Raji (cell line): Measurements from ENCODE around the gene CFAP119.

ENCODE experiments used
- POLR2A ChIP-seq: IDR thresholded peaks from 2 replicates; pipeline ENCODE4 v1.6.1; 2011; ENCODE audit warnings: low read depth, low read length, control low read depth; ENCODE audit not compliant: insufficient read depth

The CFAP119 gene

DNA sequence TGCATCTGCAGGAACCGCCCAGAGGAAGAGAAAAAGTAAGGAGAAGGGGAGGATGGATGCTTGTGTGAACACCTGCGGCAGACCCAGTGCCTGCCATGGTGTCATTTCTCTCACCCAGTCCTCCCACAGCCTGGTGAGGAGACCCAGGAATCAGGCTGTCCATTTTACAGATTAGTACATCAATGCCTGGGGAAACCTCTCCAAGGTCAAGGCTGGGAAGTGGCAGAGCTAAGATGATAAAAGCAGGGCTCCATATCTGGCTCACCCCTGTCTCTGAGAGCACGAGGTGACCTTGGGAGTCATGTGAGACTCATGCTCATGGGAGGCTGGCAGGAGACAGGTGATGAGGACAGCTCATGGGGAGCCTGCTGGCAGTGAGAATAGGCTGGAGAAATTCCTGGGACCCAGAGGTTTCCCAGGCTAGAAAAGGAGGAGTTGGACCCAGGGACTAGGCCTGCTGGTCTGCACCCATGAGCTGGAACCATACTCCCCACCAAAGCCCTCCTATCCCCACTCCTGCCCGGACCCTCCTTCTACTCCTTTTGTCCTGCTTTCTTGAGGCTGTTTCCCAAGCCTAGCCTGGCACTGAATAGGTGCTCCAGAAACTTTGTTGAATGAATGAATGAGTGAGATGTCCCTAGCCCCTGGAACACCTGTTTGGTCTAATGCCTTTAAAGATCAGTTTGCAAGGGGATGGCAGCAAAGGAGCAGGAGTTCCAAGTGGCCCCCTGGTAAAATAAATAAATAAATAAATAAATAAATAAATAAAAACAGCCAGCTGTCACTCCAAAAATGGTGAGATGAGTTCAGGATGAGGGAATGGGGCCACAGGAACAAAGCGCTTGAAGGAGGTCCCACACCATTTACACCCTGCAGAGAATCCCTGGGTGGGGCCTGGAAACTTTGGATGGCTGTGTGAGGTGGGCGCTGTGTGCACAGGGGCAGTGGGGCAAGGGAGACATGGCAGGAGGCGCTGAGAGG, 23.6 kb upstream of the CFAP119 start:
- TF ChIP-seq POLR2A = no peak

DNA sequence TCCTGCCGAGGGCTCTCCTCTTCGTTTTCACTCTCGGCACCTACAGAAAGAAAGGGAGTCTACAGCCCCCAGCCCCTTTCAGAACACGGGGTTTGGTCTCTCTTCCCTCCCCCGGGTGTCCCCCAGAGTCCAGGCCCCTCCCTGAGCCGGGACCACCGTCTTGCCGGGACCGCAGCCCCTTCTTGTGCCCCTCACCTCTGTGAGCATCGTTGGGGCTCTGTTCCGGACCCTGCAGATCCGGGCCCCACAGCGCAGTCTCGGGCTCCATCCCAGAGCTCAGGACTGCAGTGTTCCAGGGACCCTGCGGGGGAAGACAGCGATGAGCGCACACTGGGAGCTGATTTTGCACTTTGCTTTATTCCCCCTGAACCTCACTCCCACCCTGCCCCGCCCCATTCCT, 22.4 kb upstream of the CFAP119 start:
- TF ChIP-seq POLR2A = no peak

DNA sequence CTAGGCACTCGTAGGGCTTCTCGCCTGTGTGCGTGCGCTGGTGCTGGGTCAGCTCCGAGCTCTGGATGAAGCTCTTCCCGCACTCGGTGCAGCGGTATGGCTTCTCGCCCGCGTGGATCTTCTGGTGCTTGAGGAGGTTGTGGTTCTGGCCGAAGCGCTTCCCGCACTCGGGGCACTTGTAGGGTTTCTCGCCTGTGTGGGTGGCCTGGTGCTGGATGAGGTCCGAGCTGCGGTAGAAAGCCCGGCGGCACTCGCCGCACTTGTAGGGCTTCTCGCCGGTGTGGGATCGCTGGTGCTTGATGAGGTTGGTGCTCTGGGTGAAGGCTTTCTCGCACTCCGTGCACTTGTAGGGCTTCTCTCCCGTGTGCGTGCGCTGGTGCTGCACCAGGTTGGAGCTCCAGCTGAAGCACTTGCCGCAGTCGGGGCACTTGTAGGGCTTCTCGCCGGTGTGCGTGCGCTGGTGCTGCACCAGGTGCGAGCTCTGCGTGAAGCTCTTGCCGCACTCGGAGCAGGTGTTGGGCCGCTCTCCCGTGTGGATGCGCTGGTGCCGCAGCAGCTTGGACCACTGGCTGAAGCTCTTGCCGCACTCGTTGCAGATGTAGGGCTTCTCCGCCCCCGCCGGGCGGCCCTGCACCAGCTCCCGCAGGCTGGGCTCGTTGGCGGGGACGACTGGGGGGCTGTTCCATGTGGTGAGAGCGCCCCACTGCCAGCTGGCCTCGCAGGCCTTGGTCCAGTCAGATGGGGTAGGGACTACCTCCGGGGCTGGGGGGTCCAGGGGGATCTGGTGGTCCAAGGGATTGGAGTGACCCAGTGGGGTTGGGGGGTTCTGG, 21.6 kb upstream of the CFAP119 start:
- TF ChIP-seq POLR2A = no peak

DNA sequence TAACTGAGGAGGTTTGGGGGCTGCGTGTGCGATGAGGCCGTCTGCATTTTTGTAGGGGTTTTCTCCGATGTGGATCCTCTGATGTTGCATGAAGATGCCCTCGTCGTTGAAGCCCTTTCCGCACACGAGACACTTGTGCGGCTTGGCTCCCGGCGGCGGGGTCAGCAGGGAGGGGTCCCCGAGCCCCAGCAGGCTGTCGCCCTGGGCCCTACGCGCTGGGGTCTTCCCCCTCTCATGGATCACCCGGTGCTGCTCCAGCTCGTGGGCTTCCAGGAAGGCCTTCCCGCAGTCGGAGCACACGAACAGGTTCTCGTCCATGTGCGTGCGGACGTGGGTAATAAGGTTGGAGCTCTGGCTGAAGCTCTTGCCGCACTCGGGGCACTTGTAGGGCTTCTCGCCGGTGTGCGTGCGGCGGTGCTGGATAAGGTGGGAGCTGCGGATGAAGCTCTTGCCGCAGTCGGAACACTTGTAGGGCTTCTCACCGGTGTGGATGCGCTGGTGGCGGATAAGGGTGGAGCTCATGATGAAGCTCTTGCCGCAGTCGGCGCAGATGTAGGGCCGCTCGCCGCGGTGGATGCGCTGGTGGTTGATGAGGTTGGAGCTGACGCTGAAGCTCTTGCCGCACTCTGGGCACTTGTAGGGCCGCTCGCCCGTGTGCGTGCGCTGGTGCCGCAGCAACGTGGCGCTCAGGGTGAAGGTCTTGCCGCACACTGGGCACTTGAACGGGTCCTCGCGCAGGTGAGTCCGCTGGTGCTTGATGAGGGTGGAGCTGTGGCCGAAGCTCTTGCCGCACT, 20.8 kb upstream of the CFAP119 start:
- no peak for TF ChIP-seq POLR2A

DNA sequence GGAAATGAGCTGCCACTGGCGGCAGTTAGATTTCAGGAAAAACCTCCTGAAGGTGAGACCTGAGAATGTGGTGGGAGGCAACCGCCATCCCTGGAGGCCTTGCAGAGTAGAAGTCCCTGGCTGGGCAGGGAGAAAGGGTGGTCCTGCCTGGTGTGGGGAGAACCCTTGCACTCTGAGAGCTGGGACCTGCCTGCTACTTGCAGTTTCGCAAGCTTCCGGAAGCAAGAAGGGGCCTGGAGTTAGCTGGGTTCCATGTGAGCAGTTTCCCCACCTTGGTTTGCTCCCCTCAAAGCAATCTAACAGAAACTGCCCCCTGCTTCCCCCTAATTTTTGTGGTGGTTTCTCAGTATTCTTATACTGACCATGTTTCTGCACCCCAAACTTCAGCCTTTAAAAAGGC, 18.7 kb upstream of the CFAP119 start:
- no peak for TF ChIP-seq POLR2A

DNA sequence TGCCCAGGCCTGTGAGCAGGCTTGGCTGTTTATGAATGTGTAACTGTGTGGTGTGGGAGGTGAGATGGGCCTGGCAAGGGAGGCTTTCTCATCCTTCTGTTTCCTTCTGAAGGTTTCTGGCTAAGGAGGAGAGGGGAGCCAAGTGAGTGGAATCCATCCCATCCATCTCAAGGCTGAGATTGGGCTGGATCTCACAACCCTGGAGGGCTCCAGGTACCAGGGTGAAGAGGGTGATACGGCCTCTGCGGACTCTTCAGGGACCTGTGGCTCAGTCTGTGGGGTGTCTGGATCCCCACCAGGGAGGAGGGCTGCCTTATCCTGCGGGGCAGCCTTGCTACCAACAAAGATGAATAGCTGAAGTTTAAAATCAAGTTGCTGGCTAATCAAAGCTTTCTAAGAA, 18.2 kb upstream of the CFAP119 start:
- no peak for TF ChIP-seq POLR2A

DNA sequence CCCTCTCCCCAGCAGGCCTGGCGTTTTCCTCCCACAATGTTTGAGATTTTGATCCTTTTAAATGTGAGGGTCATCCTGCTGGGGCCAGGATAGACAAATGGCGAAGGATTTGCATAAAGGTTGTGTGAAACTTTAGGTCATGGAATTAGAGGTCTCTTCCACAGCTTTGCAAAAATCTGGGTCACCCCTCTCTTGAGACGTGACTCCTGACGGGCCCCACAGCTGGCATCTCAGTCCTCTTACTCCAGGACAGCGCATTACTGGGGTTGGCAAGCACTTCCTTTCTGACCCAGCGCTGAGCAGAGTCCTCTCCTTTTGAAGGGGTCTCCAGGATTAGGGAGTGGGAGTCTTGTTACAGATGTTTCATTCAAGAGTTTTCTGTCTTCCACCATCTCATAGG, 17.7 kb upstream of the CFAP119 start:
- no peak for TF ChIP-seq POLR2A

DNA sequence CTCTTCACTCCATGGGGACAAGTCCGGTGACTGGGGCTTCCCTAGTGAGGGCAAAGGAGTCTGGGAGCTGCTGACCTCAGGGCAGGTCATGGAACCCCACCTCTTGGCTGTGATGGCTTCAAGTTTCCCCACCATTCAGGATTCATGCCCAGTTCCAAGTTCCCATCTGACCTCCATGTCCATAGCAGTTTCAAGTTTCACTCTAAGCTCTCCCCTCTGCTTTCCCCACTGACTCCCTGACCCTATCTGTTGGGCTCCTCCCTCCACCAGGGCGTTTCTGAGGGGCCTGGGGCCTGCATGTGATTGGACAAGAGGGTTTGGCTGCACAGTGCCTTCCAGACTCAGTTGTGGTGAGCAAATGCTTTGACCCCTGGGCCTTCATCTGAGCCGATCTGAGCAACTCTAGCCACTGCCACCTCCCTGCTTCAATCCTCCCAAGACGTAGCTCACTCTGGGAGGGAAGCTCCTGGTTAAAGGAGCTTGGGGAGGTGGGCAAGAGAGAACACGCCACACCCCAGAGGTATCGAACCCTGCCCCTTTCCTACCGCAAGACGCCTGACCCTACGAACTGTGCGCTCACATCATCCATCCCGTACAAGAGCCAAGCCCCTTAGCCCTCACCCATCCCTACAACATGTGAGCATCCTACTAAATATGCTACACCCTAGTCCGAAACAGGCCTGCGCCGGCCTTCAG, 16.8 kb upstream of the CFAP119 start:
- no peak for TF ChIP-seq POLR2A

DNA sequence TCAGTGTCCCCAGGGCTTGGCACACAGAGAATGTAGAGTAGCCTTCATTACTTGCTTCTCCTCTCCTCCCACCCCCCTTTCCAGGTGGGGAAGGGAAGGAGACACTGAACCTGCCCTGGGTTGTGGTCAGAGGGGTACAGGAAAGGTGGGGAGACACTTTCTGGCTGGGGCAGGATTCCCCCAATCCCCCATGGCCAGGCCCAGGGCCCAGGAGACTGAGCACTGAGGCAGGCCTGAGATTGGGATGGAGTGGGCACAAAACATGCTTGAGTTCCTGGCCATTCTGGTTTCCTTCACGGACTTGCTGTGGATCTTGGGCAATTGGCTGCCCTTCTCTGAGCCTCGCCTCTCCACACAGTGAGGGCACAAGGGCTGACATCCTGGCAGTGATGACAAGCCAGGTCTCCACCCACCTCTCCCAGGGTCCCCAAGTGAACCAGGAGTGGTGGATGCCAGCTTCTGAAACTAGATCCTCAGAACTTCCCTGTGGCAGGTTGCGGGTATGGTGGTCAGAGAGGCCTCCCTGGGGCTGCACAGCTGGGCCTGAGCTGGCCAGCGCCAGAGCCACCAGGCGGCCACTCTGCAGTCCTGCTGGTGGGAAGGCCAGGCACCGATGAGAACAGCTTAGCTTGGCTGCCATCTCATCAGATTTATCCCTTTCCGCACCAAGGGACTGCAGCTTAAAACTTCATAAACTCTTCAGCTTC, 15.9 kb upstream of the CFAP119 start:
- TF ChIP-seq POLR2A = no peak; the same call in none of the 2 replicates

DNA sequence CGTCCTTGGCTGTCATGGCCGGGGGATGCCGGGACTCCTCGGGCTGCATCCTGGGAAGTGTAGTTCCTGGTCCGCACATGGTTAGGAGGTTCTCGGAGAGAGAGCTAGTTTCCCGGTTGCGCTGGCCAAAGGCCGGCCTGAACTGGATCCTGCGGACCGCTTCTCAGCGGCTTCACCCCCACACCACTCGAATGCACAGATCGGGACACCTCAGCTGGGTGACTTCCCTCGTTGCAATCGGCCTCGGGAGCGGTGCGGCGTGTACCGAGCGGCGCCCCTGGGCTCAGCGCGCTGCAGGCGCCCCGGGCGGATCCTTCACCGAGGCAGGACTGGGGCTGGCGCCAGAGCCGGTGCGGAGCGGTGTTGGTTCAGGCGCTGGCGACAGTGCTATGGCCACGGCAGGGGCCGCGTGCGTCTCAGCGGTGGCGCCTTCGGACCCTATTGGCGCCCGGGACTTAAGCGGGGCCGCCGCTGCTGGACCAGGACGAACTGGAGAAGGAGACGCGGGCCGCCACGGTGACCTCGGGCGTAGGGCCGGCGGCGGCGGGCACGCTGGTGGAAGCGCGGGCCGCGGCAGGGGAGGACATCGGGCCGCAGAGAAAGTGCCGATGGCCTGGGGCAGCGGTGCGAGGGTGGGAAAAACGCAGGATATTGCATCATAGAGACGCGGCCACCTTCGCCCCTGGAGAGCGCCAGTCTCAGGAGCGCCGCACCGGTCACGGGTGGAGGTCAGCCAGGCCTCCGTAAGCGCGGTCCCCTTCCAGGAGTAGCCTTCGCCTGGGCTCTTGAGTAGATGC, 13.7 kb upstream of the CFAP119 start:
- TF ChIP-seq POLR2A = no peak

DNA sequence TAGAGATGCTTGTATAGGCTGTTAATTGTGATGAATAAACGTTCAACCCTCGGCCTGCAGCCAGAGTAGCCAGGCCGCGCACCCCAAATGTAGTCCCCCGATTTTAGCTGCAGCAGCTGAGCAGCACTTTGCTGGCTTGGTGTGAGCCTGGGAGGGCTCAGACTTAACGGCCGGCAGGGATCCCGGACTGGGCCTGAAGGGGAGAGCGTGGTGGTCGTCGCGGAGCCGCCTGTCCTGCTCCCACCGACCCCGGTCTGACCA, 13.2 kb upstream of the CFAP119 start:
- no peak for TF ChIP-seq POLR2A

DNA sequence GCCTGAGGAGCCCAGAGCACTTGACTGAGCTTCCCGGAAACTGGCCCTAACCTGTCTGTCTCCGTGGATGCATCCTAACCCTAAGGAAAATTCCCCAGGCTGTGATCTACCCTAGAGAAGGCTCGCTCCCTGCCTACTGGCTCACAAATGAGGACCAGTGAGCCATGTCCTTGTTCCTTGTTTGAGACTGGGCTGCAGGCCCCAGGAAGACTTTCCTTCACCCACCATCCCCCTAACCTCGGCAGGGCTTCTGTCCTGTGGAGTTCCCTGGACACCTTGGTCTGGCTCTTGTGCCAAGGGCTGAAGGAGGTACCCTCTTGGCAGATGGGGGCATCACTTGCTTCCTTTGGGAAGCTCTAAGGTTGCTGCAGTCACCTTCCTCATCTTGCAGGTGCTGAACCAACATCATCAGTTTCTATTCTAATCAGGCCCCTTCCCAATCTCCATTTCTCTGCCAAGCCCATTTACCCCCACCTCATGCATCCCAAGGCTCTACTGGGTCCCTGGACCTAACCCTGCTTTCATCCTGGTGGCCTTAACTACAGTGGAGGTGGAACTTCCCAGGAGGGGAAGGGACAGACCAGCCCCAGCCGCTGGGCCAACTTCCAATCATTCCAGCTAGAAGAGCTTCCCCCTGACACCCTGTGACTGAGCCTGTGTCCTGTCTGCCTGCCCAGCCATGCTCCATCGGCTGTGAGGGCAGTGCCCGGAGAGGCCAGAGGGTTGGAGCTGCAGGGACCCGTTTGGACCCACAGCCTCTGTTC, 12.7 kb upstream of the CFAP119 start:
- no peak for TF ChIP-seq POLR2A

DNA sequence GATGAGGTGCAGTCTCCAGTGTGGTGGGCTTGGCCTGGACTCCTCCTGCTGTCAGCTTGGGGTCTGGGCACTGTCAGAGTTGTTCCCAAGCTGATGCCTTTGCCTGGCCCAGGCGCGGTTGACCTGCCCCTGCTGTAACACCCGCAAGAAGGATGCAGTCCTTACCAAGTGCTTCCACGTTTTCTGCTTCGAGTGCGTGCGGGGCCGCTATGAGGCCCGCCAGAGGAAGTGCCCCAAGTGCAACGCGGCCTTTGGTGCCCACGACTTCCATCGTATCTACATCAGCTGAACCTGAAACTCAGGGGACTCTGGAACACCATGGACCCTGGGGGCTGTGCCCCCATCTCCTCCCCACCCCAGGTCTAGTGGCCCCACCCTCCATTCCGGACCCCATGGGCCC, 12.0 kb upstream of the CFAP119 start:
- TF ChIP-seq POLR2A = no peak
